H9 (cell line): ENCODE measurements around the gene CCDC30. TPM values are rescaled to one million over a fixed set of nuclear protein-coding genes. Genes with fewer than 3 reads are reported as not detected.

Experiments
- DNase-seq: peaks from one replicate; pipeline ENCODE4 v3.0.0-alpha.2; 2017
- H2AFZ ChIP-seq: one replicate; pipeline ENCODE4 v1.6.1; 2013; ENCODE audit warnings: mild to moderate bottlenecking, low read length, control low read depth, moderate library complexity
- H2AK5ac ChIP-seq: 2 replicates; pipeline ENCODE4 v1.6.1; 2013; ENCODE audit warnings: low read length, control low read depth, mixed read lengths; ENCODE audit not compliant: insufficient read length
- H2BK120ac ChIP-seq: one replicate; pipeline ENCODE4 v1.6.1; 2013; ENCODE audit warnings: low read depth, mild to moderate bottlenecking, low read length, control low read depth, inconsistent platforms; ENCODE audit not compliant: poor library complexity, severe bottlenecking
- H2BK12ac ChIP-seq: 2 replicates; pipeline ENCODE4 v1.6.1; 2013; ENCODE audit warnings: low read length, control low read depth, mixed read lengths, low read depth; ENCODE audit not compliant: insufficient read length
- H2BK15ac ChIP-seq: 2 replicates; pipeline ENCODE4 v1.6.1; 2013; ENCODE audit warnings: low read depth, low read length, control low read depth
- H2BK20ac ChIP-seq: one replicate; pipeline ENCODE4 v1.6.1; 2013; ENCODE audit warnings: low read depth, mild to moderate bottlenecking, low read length, control low read depth, inconsistent platforms; ENCODE audit not compliant: poor library complexity, severe bottlenecking
- H2BK5ac ChIP-seq: 2 replicates; pipeline ENCODE4 v1.6.1; 2013; ENCODE audit warnings: low read length, control low read depth, mixed read lengths; ENCODE audit not compliant: insufficient read length
- H3K14ac ChIP-seq: 2 replicates; pipeline ENCODE4 v1.6.1; 2013; ENCODE audit warnings: low read length, control low read depth; ENCODE audit not compliant: insufficient read depth
- H3K18ac ChIP-seq: 2 replicates; pipeline ENCODE4 v1.6.1; 2013; ENCODE audit warnings: low read depth, mild to moderate bottlenecking, mixed read lengths, low read length, control low read depth; ENCODE audit not compliant: insufficient read length
- H3K23ac ChIP-seq: 2 replicates; pipeline ENCODE4 v1.6.1; 2013; ENCODE audit warnings: low read length, control low read depth, mixed read lengths, low read depth; ENCODE audit not compliant: insufficient read length
- H3K23me2 ChIP-seq: 2 replicates; pipeline ENCODE4 v1.6.1; 2013; ENCODE audit warnings: low read depth, mild to moderate bottlenecking, mixed read lengths, low read length, control low read depth; ENCODE audit not compliant: insufficient read length, poor library complexity, severe bottlenecking
- H3K27ac ChIP-seq: 2 replicates; pipeline ENCODE4 v1.5.1; 2013; ENCODE audit warnings: low read length, control low read depth, mixed read lengths, low read depth; ENCODE audit not compliant: insufficient read length
- H3K27me3 ChIP-seq: 2 replicates; pipeline ENCODE4 v1.6.1; 2013; ENCODE audit warnings: low read length, control low read depth, inconsistent platforms; ENCODE audit not compliant: insufficient read depth
- H3K4ac ChIP-seq: 2 replicates; pipeline ENCODE4 v1.6.1; 2013; ENCODE audit warnings: low read depth, mild to moderate bottlenecking, control low read depth, inconsistent platforms, low read length, moderate library complexity
- H3K4me1 ChIP-seq: 2 replicates; pipeline ENCODE4 v1.6.1; 2013; ENCODE audit warnings: low read length, control low read depth, inconsistent platforms; ENCODE audit not compliant: insufficient read depth
- H3K4me2 ChIP-seq: 2 replicates; pipeline ENCODE4 v1.6.1; 2013; ENCODE audit warnings: low read length, control low read depth, mixed read lengths; ENCODE audit not compliant: insufficient read length, insufficient read depth
- H3K56ac ChIP-seq: 2 replicates; pipeline ENCODE4 v1.6.1; 2013; ENCODE audit warnings: low read depth, mild to moderate bottlenecking, mixed read lengths, low read length, control low read depth; ENCODE audit not compliant: insufficient read length
- H3K79me1 ChIP-seq: 2 replicates; pipeline ENCODE4 v1.6.1; 2013; ENCODE audit warnings: low read depth, mild to moderate bottlenecking, moderate library complexity, low read length, control low read depth, inconsistent platforms; ENCODE audit not compliant: insufficient read depth, poor library complexity, severe bottlenecking
- H3K79me2 ChIP-seq: 2 replicates; pipeline ENCODE4 v1.6.1; 2013; ENCODE audit warnings: low read length, control low read depth, inconsistent platforms; ENCODE audit not compliant: insufficient read depth
- H3K9ac ChIP-seq: 2 replicates; pipeline ENCODE4 v1.6.1; 2013; ENCODE audit warnings: low read length, control low read depth, mixed read lengths; ENCODE audit not compliant: insufficient read length; ENCODE audit errors: extremely low read depth
- H3K9me3 ChIP-seq: one replicate; pipeline ENCODE4 v1.6.1; 2013; ENCODE audit warnings: low read depth, low read length, inconsistent platforms; ENCODE audit not compliant: control insufficient read depth
- H3T11ph ChIP-seq: one replicate; pipeline ENCODE4 v1.6.1; 2013; ENCODE audit warnings: mild to moderate bottlenecking, low read length, control low read depth, inconsistent platforms
- H4K20me1 ChIP-seq: one replicate; pipeline ENCODE4 v1.6.1; 2013; ENCODE audit not compliant: control insufficient read depth, insufficient read length, insufficient read depth
- H4K5ac ChIP-seq: 2 replicates; pipeline ENCODE4 v1.6.1; 2013; ENCODE audit warnings: low read depth, mild to moderate bottlenecking, mixed read lengths, low read length, control low read depth; ENCODE audit not compliant: insufficient read length
- H4K8ac ChIP-seq: replicated peaks from 2 replicates; pipeline ENCODE4 v1.6.1; 2013; ENCODE audit warnings: low read length, control low read depth, mixed read lengths, low read depth; ENCODE audit not compliant: insufficient read length
- H4K91ac ChIP-seq: 2 replicates; pipeline ENCODE4 v1.6.1; 2013; ENCODE audit warnings: low read depth, mild to moderate bottlenecking, moderate library complexity, mixed read lengths, low read length, control low read depth; ENCODE audit not compliant: insufficient read length
- H3K27ac Mint-ChIP-seq, 3 experiments: 2 replicates in 2 of 3; 3 replicates in 1 of 3; pipeline ENCODE4 v1.8.0; 2020 to 2021; ENCODE audit warnings: mixed read lengths in 3 of 3, mild to moderate bottlenecking in 1 of 3, moderate library complexity in 1 of 3
- H3K27me3 Mint-ChIP-seq: 2 replicates; pipeline ENCODE4 v1.8.0; 2021; ENCODE audit warnings: low read depth, mild to moderate bottlenecking, moderate library complexity, mixed read lengths
- H3K36me3 Mint-ChIP-seq, 3 experiments: 2 replicates in 2 of 3; 3 replicates in 1 of 3; pipeline ENCODE4 v1.8.0; 2020 to 2021; ENCODE audit warnings: low read depth in 3 of 3, mixed read lengths in 3 of 3; ENCODE audit not compliant: insufficient read depth in 1 of 3
- H3K4me1 Mint-ChIP-seq, 2 experiments: 2 replicates each; pipeline ENCODE4 v1.8.0; 2020; ENCODE audit warnings: mixed read lengths in 2 of 2
- H3K4me3 Mint-ChIP-seq, 2 experiments: 2 replicates in 1 of 2; 3 replicates in 1 of 2; pipeline ENCODE4 v1.8.0; 2020 to 2021; ENCODE audit warnings: mild to moderate bottlenecking in 2 of 2, mixed read lengths in 2 of 2, moderate library complexity in 1 of 2
- H3K9me3 Mint-ChIP-seq, 2 experiments: 2 replicates in 1 of 2; 3 replicates in 1 of 2; pipeline ENCODE4 v1.8.0; 2020; ENCODE audit warnings: mild to moderate bottlenecking in 2 of 2, mixed read lengths in 2 of 2, moderate library complexity in 1 of 2
- CTCF ChIP-seq: fragments of 200-600 bp; sonication (generic); conservative IDR thresholded peaks from 3 replicates; pipeline ENCODE4 v1.8.0; 2021; ENCODE audit warnings: antibody characterized with exemption, mild to moderate bottlenecking
- WGBS: extraction: QIAGEN DNeasy Blood & Tissue Kit; methylation state at CpG from one replicate; pipeline ENCODE4 v1.1.7; 2013; ENCODE audit warnings: missing lambda C conversion rate, low lambda C conversion rate, mixed read lengths; ENCODE audit not compliant: insufficient read length; ENCODE audit errors: extremely low coverage; 5-methylcytosine and 5-hydroxymethylcytosine counted together
- total RNA-seq: library from RNA; stranded (reverse); gene quantifications from 2 replicates; pipeline ENCODE4 v1.2.1, GENCODE V29; 2021

Gene CCDC30
- total RNA-seq, 1 experiment from 2014 or later, result 1.8 TPM

GRCh38 chr1:42660907-42661500, 197.9 kb downstream of the CCDC30 start:
- no peak overlapping the region for H2AK5ac ChIP-seq
- H3K4me1 Mint-ChIP-seq, result peaks cover 12 to 13% of the 10 kb centered on the region in 2 experiments
- H3K36me3 Mint-ChIP-seq, result peaks cover 14 to 59% (median 48%) of the 10 kb centered on the region in 3 experiments; a peak in 5 of 7 replicates
- no peak overlapping the region for H3K23ac ChIP-seq
- no peak overlapping the region for H4K5ac ChIP-seq
- WGBS, result no CpG with 5 or more reads among the region's 3 CpGs
- no peak overlapping the region for H3K18ac ChIP-seq
- peaks cover 7% of the 10 kb centered on the region; the same call in 1 of the 2 replicates for H3K79me2 ChIP-seq
- no peak overlapping the region for H4K91ac ChIP-seq
- H3K23me2 ChIP-seq, result peaks cover 10% of the 10 kb centered on the region
- H4K8ac ChIP-seq, result no peak overlapping the region
- no peak overlapping the region for H3K27ac ChIP-seq
- H4K20me1 ChIP-seq, result no peaks in the 10 kb centered on the region
- H2BK15ac ChIP-seq, result no peak overlapping the region
- H3K9me3 ChIP-seq, result no peaks in the 10 kb centered on the region
- no peak overlapping the region; a peak in 1 of 7 replicates for H3K27ac Mint-ChIP-seq
- H2BK120ac ChIP-seq, result no peak overlapping the region
- no peak for TF ChIP-seq CTCF
- no peak for DNase-seq
- H3K4me3 Mint-ChIP-seq, result no peak overlapping the region; a peak in 1 of 5 replicates
- H3T11ph ChIP-seq, result no peak overlapping the region
- peaks cover 6% of the 10 kb centered on the region for H3K27me3 Mint-ChIP-seq
- H3K9me3 Mint-ChIP-seq, result no peaks in the 10 kb centered on the region; a peak in 1 of 5 replicates
- H3K56ac ChIP-seq, result no peak overlapping the region
- H3K27me3 ChIP-seq, result no peaks in the 10 kb centered on the region
- no peak overlapping the region for H3K9ac ChIP-seq
- no peak overlapping the region for H3K4ac ChIP-seq
- no peak overlapping the region for H3K4me2 ChIP-seq
- H2BK12ac ChIP-seq, result no peak overlapping the region
- no peak overlapping the region for H2BK5ac ChIP-seq
- no peak overlapping the region for H2BK20ac ChIP-seq
- peaks cover 7% of the 10 kb centered on the region for H3K79me1 ChIP-seq
- H3K14ac ChIP-seq, result no peak overlapping the region
- no peaks in the 10 kb centered on the region; the same call in 1 of the 2 replicates for H3K4me1 ChIP-seq
- H2AFZ ChIP-seq, result no peak overlapping the region
